GM19468 (cell line): ENCODE data around the gene RANBP3L.
"Not testable (repeated sequence)": the region's sequence is repeated elsewhere in the genome, so short reads cannot be mapped to it uniquely, and the experiment has no call there.

Source experiments
- ATAC-seq: cut with Tn5 transposase; IDR thresholded peaks from one replicate; pipeline ENCODE4 v1.9.1; 2021; ENCODE audit warnings: mild to moderate bottlenecking, moderate library complexity, moderate number of reproducible peaks; ENCODE audit not compliant: unreplicated experiment; ENCODE audit errors: extremely low read depth

RANBP3L gene

DNA sequence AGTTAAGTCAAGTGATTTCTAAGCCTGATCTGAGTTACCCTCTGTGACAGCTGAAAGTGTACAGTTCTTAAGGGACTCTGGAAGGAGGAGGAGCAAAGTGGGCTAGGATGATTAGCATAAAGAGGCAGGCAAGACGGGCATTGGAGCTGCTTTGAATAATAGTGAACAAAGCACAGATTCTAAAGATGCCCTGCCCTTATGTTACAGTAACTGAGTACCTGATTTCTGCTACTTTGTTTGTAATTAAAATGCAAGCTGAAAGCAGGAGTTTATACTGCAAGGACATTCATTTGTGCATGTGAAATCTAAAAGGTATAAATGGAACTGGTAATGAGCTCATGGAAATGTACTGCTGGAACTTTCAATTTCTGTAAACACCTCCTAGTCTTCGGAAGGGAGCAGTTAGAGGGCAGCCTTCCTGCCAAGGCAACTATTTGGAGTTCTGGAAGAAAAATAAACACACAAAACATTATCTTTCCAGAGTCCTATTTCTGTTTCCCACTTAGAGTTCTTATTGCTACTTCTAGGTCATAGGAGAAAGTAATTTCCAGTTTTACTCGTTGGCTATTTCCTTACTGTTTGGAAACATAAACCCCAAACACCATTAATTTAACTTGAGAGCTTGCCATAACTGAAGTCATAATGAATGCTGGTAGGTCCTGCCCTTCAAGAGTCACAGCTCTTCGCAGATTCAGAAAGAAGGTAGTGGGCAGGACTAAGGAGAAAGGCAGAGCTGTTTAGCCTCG is at the start of gene RANBP3L:
RANBP3L (minus strand) TSS at position 45 of the 746 bp plus-strand sequence. CDS start 486 bp downstream, outside the sequence.
- ATAC-seq = no peak

GRCh38 chr5:36346896-36347690 is 45.4 kb upstream of the RANBP3L start:
- no peak for ATAC-seq

- ATAC-seq = no peak
These were observed 43.2 kb upstream of the RANBP3L start for GRCh38 chr5:36344899-36345298.

DNA sequence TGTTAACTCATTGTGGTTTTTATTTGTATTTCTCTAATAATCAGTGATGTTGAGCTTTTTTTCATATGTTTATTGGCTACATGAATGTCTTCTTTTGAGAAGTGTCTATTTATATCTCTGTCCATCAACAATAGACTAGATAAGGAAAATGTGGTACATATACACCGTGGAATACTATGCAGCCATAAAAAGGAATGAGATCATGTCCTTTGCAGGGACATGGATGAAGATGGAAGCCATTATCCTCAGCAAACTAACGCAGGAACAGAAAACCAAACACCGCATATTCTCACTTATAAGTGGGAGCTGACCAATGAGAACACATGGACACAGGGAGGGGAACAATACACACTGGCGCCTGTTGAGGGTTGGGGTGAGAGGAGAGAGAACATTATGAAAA is 40.0 kb upstream of the RANBP3L start:
- not testable (repeated sequence) for ATAC-seq

DNA sequence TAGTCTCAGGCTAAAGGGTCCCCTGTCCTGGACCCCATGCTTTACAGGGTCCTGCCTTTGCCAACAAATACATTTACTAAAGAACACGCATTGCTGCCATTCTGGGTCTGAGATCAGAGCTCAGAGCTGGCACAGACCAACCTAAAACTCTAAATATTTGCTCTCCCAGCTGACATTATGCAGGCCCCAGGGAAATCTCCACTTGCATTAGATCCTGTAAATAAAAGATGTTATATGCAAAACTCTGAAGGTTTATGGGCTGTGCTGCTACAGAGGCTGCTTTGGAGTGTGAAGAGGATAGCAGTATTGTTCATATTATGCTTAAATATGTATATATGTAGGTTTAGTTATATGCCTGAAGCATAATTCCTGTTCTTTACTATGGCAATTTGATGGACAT is 35.9 kb upstream of the RANBP3L start:
- no peak for ATAC-seq

DNA sequence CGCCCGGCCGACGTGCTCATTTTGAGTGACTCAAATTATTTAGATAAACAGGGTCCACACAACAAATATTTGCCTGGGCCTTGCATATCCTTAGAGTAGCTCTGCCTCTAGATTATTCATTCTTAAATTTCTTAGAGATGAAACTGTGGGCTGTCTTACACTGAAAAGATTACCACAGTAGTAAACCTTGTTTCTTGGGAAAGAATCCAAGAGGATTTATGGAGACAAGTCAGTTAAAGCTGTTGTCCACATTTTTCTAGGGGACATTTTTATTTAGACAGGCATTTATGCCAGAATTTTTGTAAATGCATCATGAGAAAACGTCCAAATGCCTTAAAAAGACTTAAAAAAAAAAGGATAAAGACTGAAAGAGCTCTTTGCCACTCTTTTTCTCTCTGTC is 32.6 kb upstream of the RANBP3L start:
- ATAC-seq = no peak

DNA sequence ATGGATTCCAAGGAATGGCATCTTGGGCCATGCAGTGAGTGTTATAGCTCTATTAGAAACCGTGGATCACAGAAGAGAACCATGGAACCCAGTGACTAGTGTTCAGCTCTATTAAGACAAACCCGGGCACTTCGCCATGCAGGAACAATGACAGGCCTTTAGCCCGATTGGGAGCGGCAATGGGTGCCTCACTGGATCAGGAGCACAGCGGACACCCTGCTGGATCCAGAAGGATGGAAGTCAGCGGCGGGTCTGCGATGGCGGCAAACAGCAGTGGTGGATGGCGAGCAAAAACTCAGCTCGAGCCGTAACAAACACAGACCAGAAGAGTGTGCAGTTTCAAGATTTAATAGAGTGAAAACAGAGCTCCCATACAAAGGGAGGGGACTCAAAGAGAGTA is 31.0 kb upstream of the RANBP3L start:
- ATAC-seq = not testable (repeated sequence)

DNA sequence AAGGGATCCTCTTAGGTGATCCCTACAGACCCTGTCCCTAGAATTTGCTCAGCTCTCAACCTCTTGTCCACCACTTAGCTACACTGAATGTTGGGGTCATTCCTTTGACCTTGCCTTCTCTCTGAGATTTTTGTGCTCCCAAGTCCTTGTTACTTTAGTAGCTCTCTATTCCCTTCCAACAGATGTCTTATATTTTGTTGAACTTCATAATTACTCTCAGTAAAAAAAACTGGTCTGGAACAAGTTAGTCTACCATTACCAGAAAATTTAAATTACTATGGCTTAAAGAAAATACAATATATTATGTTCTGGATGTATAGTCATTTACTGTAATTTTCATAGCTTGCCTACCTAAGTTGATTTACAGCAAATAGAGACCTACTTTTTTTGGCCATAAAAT is 23.5 kb upstream of the RANBP3L start:
- ATAC-seq = no peak

DNA sequence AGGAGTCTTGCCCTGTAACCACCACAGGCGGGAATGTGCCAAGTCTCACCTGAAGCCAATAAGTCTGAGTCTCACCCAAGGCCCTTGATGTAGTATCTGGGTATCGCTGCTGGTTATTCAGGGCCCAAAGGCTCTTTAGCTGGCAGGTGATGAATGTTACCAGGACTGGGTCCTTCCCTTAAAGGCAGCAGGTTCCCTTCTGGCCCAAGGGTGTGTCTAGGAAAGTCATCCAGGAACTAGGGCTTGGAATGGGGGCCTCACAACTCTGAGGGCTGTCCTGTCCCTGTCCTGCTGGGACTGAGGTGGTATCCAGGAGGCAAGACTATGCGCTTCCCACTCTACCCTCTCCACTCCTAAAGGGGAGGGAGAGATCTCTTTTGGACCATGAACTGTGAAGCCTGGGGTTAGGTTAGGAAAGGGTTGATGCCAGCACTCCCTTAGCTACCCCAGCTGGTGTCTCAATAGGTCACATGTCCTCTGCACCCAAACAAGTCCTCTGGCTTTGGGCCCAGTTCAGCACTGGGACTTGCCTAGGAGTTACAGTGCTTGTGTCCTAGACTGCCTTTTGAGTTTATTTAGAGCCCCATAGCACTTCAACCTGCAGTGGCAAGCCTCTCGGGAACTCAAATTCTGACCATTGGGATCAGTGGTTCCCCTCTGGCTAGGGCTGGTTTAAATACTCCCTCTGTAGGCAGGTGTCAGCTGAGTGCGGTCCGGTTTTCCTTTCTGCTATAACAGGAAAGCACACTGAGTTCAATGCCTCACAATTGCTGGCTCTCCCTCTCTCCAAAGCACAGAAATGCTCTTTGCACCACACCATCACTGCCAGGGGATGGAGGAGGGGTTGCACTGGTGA is 22.5 kb upstream of the RANBP3L start:
- ATAC-seq = no peak

- ATAC-seq = no peak
These were observed 11.4 kb upstream of the RANBP3L start for GRCh38 chr5:36312953-36313672.

DNA sequence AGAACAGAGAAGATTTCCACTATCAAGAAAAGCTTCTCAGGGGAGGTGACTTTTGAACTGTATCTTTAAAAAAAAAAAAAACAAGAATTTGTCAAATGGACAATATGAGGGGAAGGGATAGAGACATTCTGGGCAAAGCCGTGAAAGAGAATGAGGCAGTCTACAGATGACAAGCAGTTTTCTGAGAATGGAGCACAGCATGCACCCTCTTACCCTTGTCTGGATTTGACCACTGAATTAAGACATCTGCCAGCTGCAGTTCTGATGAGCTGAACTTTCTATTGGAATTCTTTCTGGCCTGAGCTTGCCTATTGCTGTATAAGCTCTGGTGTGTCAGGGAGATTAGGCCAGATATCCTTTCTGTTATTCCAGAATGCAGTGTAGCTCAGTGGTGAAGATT is 10.3 kb upstream of the RANBP3L start:
- ATAC-seq = no peak

DNA sequence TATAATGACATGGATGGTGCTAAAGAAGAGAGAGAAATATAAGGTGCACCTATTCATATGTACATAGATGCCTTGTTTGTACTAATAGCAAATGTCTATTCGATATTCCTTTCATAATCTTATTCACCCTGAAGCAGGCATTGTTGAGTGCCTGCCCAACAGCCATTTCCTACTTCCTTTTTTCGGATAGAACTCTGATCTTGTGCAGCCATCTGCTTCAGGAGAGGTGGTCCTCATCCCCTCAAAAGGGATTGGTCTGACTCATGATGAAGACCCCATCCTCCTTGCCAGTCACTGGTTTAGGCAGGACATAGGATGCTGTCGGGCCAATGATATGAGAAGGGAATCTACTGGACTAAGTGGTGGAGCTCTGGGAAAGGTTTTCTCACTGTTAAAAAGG is 8.4 kb upstream of the RANBP3L start:
- no peak for ATAC-seq

GRCh38 chr5:36305571-36306326 is 4.0 kb upstream of the RANBP3L start:
- no peak for ATAC-seq

- ATAC-seq = no peak
These were observed 2.5 kb upstream of the RANBP3L start for GRCh38 chr5:36304095-36304805.

GRCh38 chr5:36300927-36301540 is 668 bp downstream of the RANBP3L start:
- no peak for ATAC-seq

GRCh38 chr5:36300191-36300926 is 1.3 kb downstream of the RANBP3L start:
- ATAC-seq = no peak

DNA sequence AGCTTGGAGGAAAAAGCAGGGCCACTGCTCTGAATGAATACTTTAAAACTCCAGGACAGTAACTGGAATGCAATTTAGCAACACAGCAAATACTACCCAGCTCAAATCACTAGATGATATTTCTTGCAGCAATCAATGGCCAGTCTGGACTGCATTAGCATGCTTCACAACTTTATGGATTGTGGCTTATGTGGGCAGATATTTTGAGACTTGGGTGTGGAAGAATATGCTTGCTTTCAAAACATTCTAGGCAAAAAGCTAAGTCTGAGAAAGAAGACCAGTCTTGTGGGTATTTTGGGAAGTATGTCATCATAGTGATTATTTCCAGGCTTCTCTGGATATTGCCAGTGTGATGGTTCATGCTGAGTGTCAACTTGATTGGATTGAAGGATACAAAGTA is 3.1 kb downstream of the RANBP3L start:
- no peak for ATAC-seq

DNA sequence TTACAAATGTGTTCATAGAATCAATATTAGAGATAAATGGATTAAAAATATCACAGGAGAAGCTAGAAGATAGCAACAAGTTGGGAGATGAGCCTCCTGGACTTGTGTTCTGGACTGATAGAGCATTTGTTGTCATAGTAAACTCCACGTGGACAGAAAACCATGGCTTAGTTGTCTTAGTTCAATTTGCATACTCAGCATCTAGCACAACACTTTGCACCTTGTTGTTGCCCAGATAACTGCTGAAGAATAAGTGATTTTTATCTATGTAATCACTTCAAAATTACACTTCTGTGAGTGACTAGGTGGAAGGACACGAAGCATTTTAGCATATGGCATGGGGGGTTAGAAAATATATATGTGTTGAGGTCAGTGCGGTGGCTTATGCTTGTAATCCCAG is 4.0 kb downstream of the RANBP3L start:
- ATAC-seq = no peak
